ENCODE data around the gene PCNX3.

PCNX3 gene

DNA sequence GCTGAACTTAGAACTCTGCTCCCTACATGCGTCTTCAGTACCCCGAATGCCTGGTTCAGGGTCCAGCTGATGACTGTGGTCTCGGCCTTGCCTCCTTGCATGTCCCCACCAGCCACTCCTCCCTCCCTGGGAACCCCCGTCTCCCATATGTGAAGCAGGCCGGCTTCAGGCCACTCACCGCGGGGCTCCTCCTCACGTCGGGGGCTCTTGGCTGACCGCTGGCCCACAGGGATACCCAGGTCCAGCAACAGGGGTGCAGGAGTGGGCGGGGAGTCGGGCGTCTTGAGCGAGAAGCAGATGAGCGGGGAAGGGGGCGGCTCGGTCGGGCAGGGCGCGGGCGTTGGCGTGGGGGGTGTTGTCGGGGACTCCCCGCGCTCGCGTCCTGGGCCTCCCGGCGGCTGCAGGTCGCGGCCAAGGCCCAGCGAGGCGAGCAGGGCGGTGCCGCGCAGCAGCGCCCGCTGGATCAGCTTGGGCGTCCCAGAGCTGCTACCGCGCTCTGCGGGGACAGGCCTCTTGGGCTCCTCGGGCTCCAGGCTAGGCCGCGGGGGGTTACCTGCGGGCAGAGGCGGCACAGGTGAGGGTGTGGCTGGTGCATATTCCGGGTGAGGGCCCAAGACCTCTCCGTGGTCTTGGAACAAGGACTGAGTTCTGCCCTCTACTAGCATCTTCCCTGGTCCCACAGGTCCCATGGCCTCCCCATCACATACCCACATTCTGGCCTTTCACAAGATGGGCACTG, 16.2 kb upstream of the PCNX3 start:
- CTCF ChIA-PET = interaction anchor here (1.2 to 1.5 kb wide), 2 partner anchors 10 to 26 kb away, joined by 3 to 4 read pairs; no protein-coding TSS in a partner anchor
- TF ChIP-seq, protein P1, sequence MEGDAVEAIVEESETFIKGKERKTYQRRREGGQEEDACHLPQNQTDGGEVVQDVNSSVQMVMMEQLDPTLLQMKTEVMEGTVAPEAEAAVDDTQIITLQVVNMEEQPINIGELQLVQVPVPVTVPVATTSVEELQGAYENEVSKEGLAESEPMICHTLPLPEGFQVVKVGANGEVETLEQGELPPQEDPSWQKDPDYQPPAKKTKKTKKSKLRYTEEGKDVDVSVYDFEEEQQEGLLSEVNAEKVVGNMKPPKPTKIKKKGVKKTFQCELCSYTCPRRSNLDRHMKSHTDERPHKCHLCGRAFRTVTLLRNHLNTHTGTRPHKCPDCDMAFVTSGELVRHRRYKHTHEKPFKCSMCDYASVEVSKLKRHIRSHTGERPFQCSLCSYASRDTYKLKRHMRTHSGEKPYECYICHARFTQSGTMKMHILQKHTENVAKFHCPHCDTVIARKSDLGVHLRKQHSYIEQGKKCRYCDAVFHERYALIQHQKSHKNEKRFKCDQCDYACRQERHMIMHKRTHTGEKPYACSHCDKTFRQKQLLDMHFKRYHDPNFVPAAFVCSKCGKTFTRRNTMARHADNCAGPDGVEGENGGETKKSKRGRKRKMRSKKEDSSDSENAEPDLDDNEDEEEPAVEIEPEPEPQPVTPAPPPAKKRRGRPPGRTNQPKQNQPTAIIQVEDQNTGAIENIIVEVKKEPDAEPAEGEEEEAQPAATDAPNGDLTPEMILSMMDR (IDR thresholded peaks at IDR 0.05; ENCODE audit: insufficient read depth, low read length, missing control alignments) = no peak
- DNase-seq (ENCODE audit: low read depth, low spot score) = no peak
- POLR2A ChIA-PET = interaction anchor here (1.0 to 1.5 kb wide), 2 partner anchors 13 to 14 kb away, joined by 3 to 5 read pairs; no protein-coding TSS in a partner anchor
- H3K4me3 ChIP-seq (ENCODE audit: low read depth, low read length) = no peak overlapping the region

DNA sequence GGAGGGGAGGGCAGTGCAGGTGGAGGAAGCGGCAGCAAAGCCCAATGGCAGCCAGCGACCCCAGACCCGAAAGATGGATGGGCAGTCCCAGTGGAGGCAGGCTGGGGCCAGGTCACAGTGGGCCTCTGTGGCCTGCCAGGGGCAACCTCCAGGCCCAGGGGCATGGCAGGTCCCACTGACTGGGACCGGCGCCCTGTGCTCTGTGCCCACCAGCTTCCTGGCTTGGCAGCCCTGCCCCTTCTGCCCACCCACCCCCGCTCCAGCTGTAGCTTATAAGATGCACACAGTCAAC, 15.7 kb upstream of the PCNX3 start:
- ChIA-PET POLR2A (interaction anchor here (1.5 kb wide), 1 partner anchor 13 kb away, joined by 5 read pairs; no protein-coding TSS in a partner anchor), CTCF (interaction anchor here (1.5 kb wide), 1 partner anchor 10 kb away, joined by 3 read pairs; no protein-coding TSS in a partner anchor)
- no peak for DNase-seq (ENCODE audit: low read depth, low spot score)
- TF ChIP-seq, protein P1 (IDR thresholded peaks at IDR 0.05; ENCODE audit: insufficient read depth, low read length, missing control alignments) = no peak
- no peak overlapping the region for H3K4me3 ChIP-seq (ENCODE audit: low read depth, low read length)

DNA sequence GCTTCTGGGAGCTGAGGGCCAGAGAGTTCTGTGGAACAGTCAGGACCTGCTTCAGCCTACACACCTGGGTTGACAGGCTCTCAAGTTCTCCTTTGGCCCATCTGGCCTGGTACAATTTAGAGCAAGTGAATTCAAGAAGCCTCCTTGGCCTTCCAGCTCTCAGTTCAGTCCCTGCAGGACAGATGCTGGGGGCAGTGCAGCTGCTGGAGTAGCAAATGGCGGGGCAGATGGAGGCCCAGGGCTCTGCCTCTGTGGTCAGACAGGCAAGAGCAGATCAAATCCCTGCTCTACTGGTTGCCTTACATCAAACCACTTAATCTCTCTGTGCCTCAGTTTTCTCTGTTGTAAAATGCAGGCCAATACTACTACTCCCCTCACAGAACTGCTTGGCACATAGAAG, 11.3 kb upstream of the PCNX3 start:
- H3K4me3 ChIP-seq (ENCODE audit: low read depth, low read length) = no peak overlapping the region
- DNase-seq (ENCODE audit: low read depth, low spot score) = no peak
- CTCF ChIA-PET = interaction anchor here (0.7 to 14.3 kb wide), 5 partner anchors 8 to 27 kb away, joined by 3 to 134 read pairs (median 3); partner anchors contain the start of gene KCNK7
- TF ChIP-seq, protein P1 (IDR thresholded peaks at IDR 0.05; ENCODE audit: insufficient read depth, low read length, missing control alignments) = no peak
- POLR2A ChIA-PET = interaction anchor here (1.4 to 1.5 kb wide), 2 partner anchors 8 to 11 kb away, joined by 5 to 6 read pairs; partner anchors contain the start of gene KCNK7

DNA sequence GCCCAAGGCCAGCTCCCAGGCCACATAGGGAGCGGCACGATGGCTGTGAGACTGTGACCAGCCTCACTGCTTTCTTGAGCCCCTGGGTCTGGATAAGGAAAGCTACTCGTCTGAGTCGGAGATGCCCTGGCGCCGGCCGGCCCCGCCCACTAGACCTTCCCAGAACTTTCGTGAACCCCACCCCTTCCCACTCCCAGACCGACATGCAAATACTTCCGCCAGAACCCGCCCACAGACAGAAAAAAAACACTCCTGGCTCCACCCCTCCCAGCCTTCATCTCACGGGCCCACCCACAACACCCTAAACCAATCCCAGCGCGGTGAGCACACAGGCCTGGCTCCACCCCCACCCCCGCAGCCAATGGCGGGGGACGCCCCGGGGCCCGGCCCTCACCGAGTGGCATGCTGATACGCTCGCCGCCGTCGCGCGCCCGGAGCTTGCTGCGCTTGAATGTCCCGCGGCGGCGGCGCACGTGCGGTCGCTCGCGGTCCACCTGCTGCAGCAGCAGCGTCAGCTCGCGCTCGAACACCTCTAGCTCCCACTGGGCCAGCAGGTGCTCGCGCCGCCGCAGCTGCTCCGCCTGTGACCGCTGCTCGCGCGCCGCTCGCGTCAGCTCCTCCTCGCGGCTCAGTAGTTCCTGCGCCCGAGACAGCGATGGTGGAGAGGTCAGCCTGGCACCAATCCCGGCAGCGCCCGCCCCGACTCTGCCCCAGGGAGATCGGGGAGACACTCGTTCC, 8.5 kb upstream of the PCNX3 start:
- TF ChIP-seq, protein P1 (IDR thresholded peaks at IDR 0.05; ENCODE audit: insufficient read depth, low read length, missing control alignments) = no peak
- DNase-seq (ENCODE audit: low read depth, low spot score) = peak; percentile 59
- CTCF ChIA-PET = interaction anchor here (1.3 to 14.3 kb wide), 3 partner anchors 13 to 66 kb away, joined by 3 to 134 read pairs (median 18); partner anchors contain the start of gene KCNK7
- POLR2A ChIA-PET = interaction anchor here (0.7 to 1.1 kb wide), 3 partner anchors 8 to 23 kb away, joined by 3 to 5 read pairs (median 4); partner anchors contain the start of gene PCNX3
- H3K4me3 ChIP-seq (ENCODE audit: low read depth, low read length) = peak overlapping the region; percentile 40

DNA sequence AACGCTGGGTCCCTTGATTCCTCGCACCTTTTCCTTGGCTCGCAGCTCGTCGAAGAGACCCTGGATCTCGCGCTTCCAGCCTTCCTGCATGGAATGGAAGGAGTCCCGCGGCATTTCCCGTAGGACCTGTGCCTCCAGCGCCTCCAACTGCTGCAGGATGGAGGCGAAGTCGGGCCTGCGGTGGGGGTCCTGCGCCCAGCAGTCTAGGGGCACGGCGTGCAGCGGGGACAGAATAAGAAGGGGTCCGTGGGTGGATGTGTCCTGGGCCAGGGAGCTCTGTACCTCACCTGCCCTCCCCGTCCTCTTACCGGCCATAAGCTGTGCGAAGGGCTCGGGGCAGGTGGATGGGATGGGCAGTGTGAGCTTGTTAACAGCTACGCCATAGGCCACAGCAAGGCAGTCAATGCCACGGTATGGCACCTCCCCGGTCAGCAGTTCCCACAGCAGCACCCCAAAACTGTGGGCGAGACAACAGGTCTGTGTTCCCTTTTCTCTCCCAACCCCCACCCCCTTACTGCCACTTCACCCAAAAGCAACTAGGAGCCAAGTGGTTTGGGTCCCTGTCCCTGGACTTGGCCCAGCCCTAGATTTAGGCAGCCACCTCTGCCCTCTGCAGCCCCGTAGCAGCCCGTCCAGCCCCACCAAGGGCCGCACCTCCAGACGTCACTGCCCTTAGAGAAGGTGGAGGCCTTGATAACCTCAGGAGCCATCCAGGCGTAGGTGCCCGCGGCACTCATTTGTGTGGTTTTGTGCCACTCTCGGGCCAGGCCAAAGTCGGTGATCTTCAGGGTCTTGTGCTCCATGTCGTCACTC, 7.8 kb upstream of the PCNX3 start:
- ChIA-PET CTCF (interaction anchor here (1.3 to 14.3 kb wide), 4 partner anchors 14 to 67 kb away, joined by 3 to 134 read pairs (median 12); partner anchors contain the start of genes EHBP1L1 and KCNK7), POLR2A (interaction anchor here (0.8 to 1.1 kb wide), 2 partner anchors 15 to 24 kb away, joined by 4 to 5 read pairs; no protein-coding TSS in a partner anchor)
- TF ChIP-seq, protein P1 (IDR thresholded peaks at IDR 0.05; ENCODE audit: insufficient read depth, low read length, missing control alignments) = no peak
- peak overlapping the region; percentile 40 for H3K4me3 ChIP-seq (ENCODE audit: low read depth, low read length)
- no peak for DNase-seq (ENCODE audit: low read depth, low spot score)

Data from AG04449 (cell line).